Measurements from ENCODE around the gene CD300LF. TPM values are rescaled to one million over a fixed set of nuclear protein-coding genes. Genes with fewer than 3 reads are reported as not detected.

The CD300LF gene
- total RNA-seq, 1 donor from 2014 or later: 66.2 TPM

GRCh38 chr17:74670329-74670728 lies 42.4 kb downstream of the CD300LF start:
- Histone ChIP-seq H3K27ac (no peak overlapping the region), H3K36me3 (no peaks in the 10 kb centered on the region), H3K4me3 (no peak overlapping the region), H3K9me3 (no peaks in the 10 kb centered on the region), H3K4me1 (no peaks in the 10 kb centered on the region), H3K27me3 (ENCODE audit: low read depth) (peaks cover 26% of the 10 kb centered on the region)
- ATAC-seq: no peak
- no peak for DNase-seq
- intact Hi-C loops (cut with DNase I): no loop called here
- TF ChIP-seq CTCF (IDR thresholded peaks at IDR 0.05): no peak

GRCh38 chr17:74663561-74663960 lies 49.2 kb downstream of the CD300LF start:
- H3K27ac ChIP-seq: no peak overlapping the region
- H3K9me3 ChIP-seq: no peaks in the 10 kb centered on the region
- no peak overlapping the region for H3K4me3 ChIP-seq
- H3K36me3 ChIP-seq: no peaks in the 10 kb centered on the region
- intact Hi-C loops (cut with DNase I): no loop called here
- peaks cover 32% of the 10 kb centered on the region for H3K27me3 ChIP-seq (ENCODE audit: low read depth)
- H3K4me1 ChIP-seq: no peaks in the 10 kb centered on the region
- no peak for ATAC-seq
- DNase-seq: no peak
- no peak for TF ChIP-seq CTCF (IDR thresholded peaks at IDR 0.05)

- Histone ChIP-seq H3K36me3 (no peaks in the 10 kb centered on the region), H3K9me3 (no peaks in the 10 kb centered on the region), H3K4me1 (no peaks in the 10 kb centered on the region), H3K27me3 (ENCODE audit: low read depth) (peaks cover 17% of the 10 kb centered on the region), H3K4me3 (no peak overlapping the region), H3K27ac (no peak overlapping the region)
- ATAC-seq (no peak), DNase-seq (no peak)
- no peak for TF ChIP-seq CTCF (IDR thresholded peaks at IDR 0.05)
- intact Hi-C loops (cut with DNase I): no loop called here
Observed at GRCh38 chr17:74659889-74660288, 52.8 kb downstream of the CD300LF start.

DNA sequence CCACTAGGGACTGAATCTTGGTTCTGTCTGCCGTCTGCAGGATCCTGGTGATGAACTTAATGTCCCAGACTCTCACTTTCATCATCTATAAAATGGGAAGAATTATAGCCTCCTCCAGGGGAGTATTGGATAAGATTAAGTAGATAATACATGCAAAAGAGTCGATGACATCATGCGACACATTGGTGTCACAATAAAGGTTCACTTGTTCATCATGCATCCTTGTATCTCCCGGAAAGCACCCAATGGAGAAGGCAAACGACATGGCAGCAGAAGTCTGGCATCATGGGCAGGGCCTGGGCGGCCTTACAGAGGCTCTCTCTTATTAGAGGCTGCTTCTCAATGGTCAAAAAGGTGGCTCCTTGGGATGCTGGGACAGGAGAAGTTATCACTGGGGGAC lies 54.1 kb downstream of the CD300LF start:
- H3K27me3 ChIP-seq (ENCODE audit: low read depth): peaks cover 17% of the 10 kb centered on the region
- H3K4me1 ChIP-seq: no peaks in the 10 kb centered on the region
- intact Hi-C loops (cut with DNase I): no loop called here
- no peaks in the 10 kb centered on the region for H3K9me3 ChIP-seq
- DNase-seq: no peak
- no peaks in the 10 kb centered on the region for H3K36me3 ChIP-seq
- no peak overlapping the region for H3K27ac ChIP-seq
- ATAC-seq: no peak
- no peak overlapping the region for H3K4me3 ChIP-seq
- TF ChIP-seq CTCF (IDR thresholded peaks at IDR 0.05): no peak

DNA sequence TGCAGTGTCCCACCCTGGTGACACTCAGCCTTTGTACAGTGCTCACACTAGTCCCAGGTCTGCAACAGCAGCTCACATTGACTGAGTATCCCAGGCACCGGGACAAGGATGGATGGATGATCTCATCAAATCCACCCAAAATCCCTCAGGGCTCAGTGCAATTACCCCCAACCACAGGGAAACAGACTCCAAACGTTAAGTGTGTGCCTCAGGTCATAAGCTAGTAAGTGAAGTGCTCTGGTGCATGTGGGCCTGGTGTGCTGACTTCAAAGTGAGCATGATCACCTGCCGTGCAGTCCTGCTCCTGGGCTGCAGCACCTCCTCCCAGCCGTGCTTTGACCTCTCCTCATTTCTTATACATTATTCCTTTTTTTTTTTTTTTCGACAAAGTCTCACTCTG lies 58.0 kb downstream of the CD300LF start:
- peaks cover 33% of the 10 kb centered on the region for H3K27me3 ChIP-seq (ENCODE audit: low read depth)
- no peaks in the 10 kb centered on the region for H3K4me1 ChIP-seq
- no peak overlapping the region for H3K4me3 ChIP-seq
- ATAC-seq (no peak), DNase-seq (no peak)
- H3K27ac ChIP-seq: no peak overlapping the region
- no peak for TF ChIP-seq CTCF (IDR thresholded peaks at IDR 0.05)
- intact Hi-C loops (cut with DNase I): no loop called here
- H3K36me3 ChIP-seq: no peaks in the 10 kb centered on the region
- H3K9me3 ChIP-seq: no peaks in the 10 kb centered on the region

DNA sequence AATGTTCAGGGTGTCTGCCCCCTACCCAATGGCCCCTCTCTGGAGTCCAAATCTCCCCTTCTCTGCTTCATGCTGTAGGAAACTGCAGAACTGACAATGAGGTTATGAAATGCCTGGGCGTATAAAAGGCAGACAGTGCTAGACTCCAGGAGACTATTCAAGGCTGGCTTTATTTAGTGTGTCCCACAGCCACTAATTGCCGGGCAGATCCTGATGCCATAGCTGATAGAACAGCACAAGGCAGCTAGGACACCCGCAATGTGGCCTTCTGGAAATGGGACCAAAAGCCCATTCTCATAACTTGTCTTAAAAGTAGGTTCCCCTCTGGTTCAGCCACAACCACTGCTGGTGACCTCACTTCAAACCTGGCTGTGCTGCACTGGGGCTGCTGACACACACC lies 60.7 kb downstream of the CD300LF start:
- DNase-seq (no peak), ATAC-seq (no peak)
- no peaks in the 10 kb centered on the region for H3K4me1 ChIP-seq
- H3K27ac ChIP-seq: no peak overlapping the region
- H3K27me3 ChIP-seq (ENCODE audit: low read depth): peaks cover 42% of the 10 kb centered on the region
- no peaks in the 10 kb centered on the region for H3K9me3 ChIP-seq
- no peak for TF ChIP-seq CTCF (IDR thresholded peaks at IDR 0.05)
- H3K4me3 ChIP-seq: no peak overlapping the region
- H3K36me3 ChIP-seq: no peaks in the 10 kb centered on the region
- intact Hi-C loops (cut with DNase I): no loop called here

All from lower lobe of right lung (tissue), 2 donors.